ENCODE measurements around the gene KCNN3. TPM values are rescaled to one million over a fixed set of nuclear protein-coding genes. Genes with fewer than 3 reads are reported as not detected.

Gene KCNN3
- total RNA-seq, 1 experiment from 2014 or later, result 0.73 TPM

GRCh38 chr1:154881820-154882535, 11.9 kb upstream of the KCNN3 start:
- intact Hi-C loops (cut with micrococcal nuclease; ENCODE audit: unreplicated experiment), result no loop called here
- no peak overlapping the region for H3K4me3 ChIP-seq (ENCODE audit: low read depth, low read length, poor library complexity, severe bottlenecking)
- no peaks in the 10 kb centered on the region for H3K4me1 ChIP-seq (ENCODE audit: insufficient read depth, low read length, poor library complexity, severe bottlenecking)
- no peaks in the 10 kb centered on the region for H3K36me3 ChIP-seq (ENCODE audit: insufficient read depth, low read length, poor library complexity, severe bottlenecking)
- peak; percentile 41 for DNase-seq (ENCODE audit: low spot score)
- TF ChIP-seq CTCF (conservative IDR thresholded peaks at IDR 0.05; ENCODE audit: low read depth, low read length), result no peak
- no peak for TF ChIP-seq EZH2 (IDR thresholded peaks at IDR 0.05; ENCODE audit: borderline replicate concordance, low read depth, low read length, poor library complexity, severe bottlenecking)
- CTCF ChIA-PET, result interaction anchor here (1.0 kb wide), 1 partner anchor 212 kb away, joined by 6 read pairs; no protein-coding TSS in a partner anchor
- H3K27me3 ChIP-seq (replicated peaks; ENCODE audit: insufficient read depth, low read depth, low read length, poor library complexity), result no peaks in the 10 kb centered on the region
- POLR2A ChIA-PET (ENCODE audit: low non-redundant PET), result interaction anchor here (0.6 kb wide), 1 partner anchor 29 kb away, joined by 3 read pairs; no protein-coding TSS in a partner anchor
- H3K9me3 ChIP-seq (ENCODE audit: low read depth, low read length, poor library complexity, severe bottlenecking), result no peaks in the 10 kb centered on the region
- no TSS peak for BruUV-seq (replicated peaks)
- no peak overlapping the region for H3K27ac ChIP-seq (ENCODE audit: low read depth, low read length, poor library complexity, severe bottlenecking)

- no peaks in the 10 kb centered on the region for H3K27me3 ChIP-seq (replicated peaks; ENCODE audit: insufficient read depth, low read depth, low read length, poor library complexity)
- no peaks in the 10 kb centered on the region for H3K36me3 ChIP-seq (ENCODE audit: insufficient read depth, low read length, poor library complexity, severe bottlenecking)
- ChIA-PET CTCF (no interaction called here), POLR2A (ENCODE audit: low non-redundant PET) (no interaction called here)
- H3K4me3 ChIP-seq (ENCODE audit: low read depth, low read length, poor library complexity, severe bottlenecking), result no peak overlapping the region
- no peak for TF ChIP-seq EZH2 (IDR thresholded peaks at IDR 0.05; ENCODE audit: borderline replicate concordance, low read depth, low read length, poor library complexity, severe bottlenecking)
- intact Hi-C loops (cut with micrococcal nuclease; ENCODE audit: unreplicated experiment), result no loop called here
- BruUV-seq (replicated peaks), result no TSS peak
- H3K9me3 ChIP-seq (ENCODE audit: low read depth, low read length, poor library complexity, severe bottlenecking), result no peaks in the 10 kb centered on the region
- no peak overlapping the region for H3K27ac ChIP-seq (ENCODE audit: low read depth, low read length, poor library complexity, severe bottlenecking)
- DNase-seq (ENCODE audit: low spot score), result no peak
- no peaks in the 10 kb centered on the region for H3K4me1 ChIP-seq (ENCODE audit: insufficient read depth, low read length, poor library complexity, severe bottlenecking)
Observed at GRCh38 chr1:154880671-154881070, 10.6 kb upstream of the KCNN3 start.

- DNase-seq (ENCODE audit: low spot score), result no peak
- Histone ChIP-seq H3K36me3 (ENCODE audit: insufficient read depth, low read length, poor library complexity, severe bottlenecking) (no peaks in the 10 kb centered on the region), H3K4me3 (ENCODE audit: low read depth, low read length, poor library complexity, severe bottlenecking) (no peak overlapping the region), H3K4me1 (ENCODE audit: insufficient read depth, low read length, poor library complexity, severe bottlenecking) (no peaks in the 10 kb centered on the region), H3K27ac (ENCODE audit: low read depth, low read length, poor library complexity, severe bottlenecking) (no peak overlapping the region), H3K9me3 (ENCODE audit: low read depth, low read length, poor library complexity, severe bottlenecking) (no peaks in the 10 kb centered on the region), H3K27me3 (replicated peaks; ENCODE audit: insufficient read depth, low read depth, low read length, poor library complexity) (no peaks in the 10 kb centered on the region)
- intact Hi-C loops (cut with micrococcal nuclease; ENCODE audit: unreplicated experiment), result loop anchor here (10.0 kb wide), 1 partner anchor 394 kb away; no protein-coding TSS in a partner anchor
- POLR2A ChIA-PET (ENCODE audit: low non-redundant PET), result no interaction called here
- TF ChIP-seq CTCF (conservative IDR thresholded peaks at IDR 0.05; ENCODE audit: low read depth, low read length), result no peak
- TF ChIP-seq EZH2 (IDR thresholded peaks at IDR 0.05; ENCODE audit: borderline replicate concordance, low read depth, low read length, poor library complexity, severe bottlenecking), result no peak
- CTCF ChIA-PET, result interaction anchor here (0.9 to 1.2 kb wide), 8 partner anchors 9 to 658 kb away, joined by 3 to 14 read pairs (median 4); partner anchors contain the start of genes CHRNB2 and KCNN3
- no TSS peak for BruUV-seq (replicated peaks)
Observed at GRCh38 chr1:154879038-154879421, 8.9 kb upstream of the KCNN3 start.
